HCT116 (cell line): ENCODE data around the gene GNB4. TPM values are rescaled to one million over a fixed set of nuclear protein-coding genes. Genes with fewer than 3 reads are reported as not detected.

Experiments used
- ATAC-seq: fragments of 200-7000 bp; cut with Tn5 transposase; 2 replicates; pipeline ENCODE4 v1.9.1; 2020; ENCODE audit warnings: mild to moderate bottlenecking, moderate library complexity
- BruUV-seq: library from RNA; stranded (reverse); fragments of 400-500 nt; replicated peaks from 2 replicates; lab custom pipeline; 2021; lab: Mats Ljungman, UMichigan
- CTCF ChIA-PET: fragments of 300-600 bp; sonication (Branson Sonifier 250); formaldehyde crosslinking; loops from one replicate; lab custom pipeline; 2021; ENCODE audit warnings: antibody characterized with exemption; lab: Charles Lee
- POLR2A ChIA-PET: fragments of 300-600, 350-600 bp; sonication (Branson Sonifier 250); formaldehyde crosslinking; loops from one replicate; lab custom pipeline; 2021; ENCODE audit warnings: antibody characterized with exemption; lab: Charles Lee
- RAD21 ChIA-PET, 2 experiments: fragments of 300-600 bp; sonication (Branson Sonifier 250); formaldehyde crosslinking; loops; one replicate each; lab custom pipeline; 2023; ENCODE audit warnings: low total read pairs in 2 of 2; ENCODE audit not compliant: uncharacterized antibody in 2 of 2, unreplicated experiment in 2 of 2, low non-redundant PET in 1 of 2; lab: Charles Lee
- DNase-seq: peaks from one replicate; pipeline ENCODE4 v3.0.0-alpha.2; 2010; ENCODE audit warnings: low read depth, low spot score
- H2AFZ ChIP-seq: fragments of 200-600 bp; shearing (Covaris generic), sonication (generic); 2 replicates; pipeline ENCODE4 v1.6.1; 2017; ENCODE audit warnings: low read depth, mixed run types, mixed read lengths, antibody characterized with exemption, low read length; ENCODE audit not compliant: poor library complexity, severe bottlenecking
- H3K27ac ChIP-seq: 2 replicates; pipeline ENCODE4 v1.5.1; 2012; ENCODE audit warnings: low read depth, low read length
- H3K27me3 ChIP-seq: fragments of 200-600 bp; sonication (generic); 2 replicates; pipeline ENCODE4 v1.6.1; 2016; ENCODE audit warnings: mixed run types, low read length, mixed read lengths; ENCODE audit not compliant: insufficient read depth
- H3K36me3 ChIP-seq, 2 experiments: fragments of 200-500 bp in 1 of 2; fragments of 200-600 bp in 1 of 2; sonication (Bioruptor generic) in 1 of 2; sonication (generic) in 1 of 2; 2 replicates each; pipeline versions ENCODE4 v1.5.1 to v1.6.1; 2014 to 2016; ENCODE audit warnings: low read length in 2 of 2, inconsistent platforms in 1 of 2, mixed read lengths in 1 of 2, mixed run types in 1 of 2; ENCODE audit not compliant: insufficient read depth in 2 of 2, control insufficient read depth in 1 of 2
- H3K4me1 ChIP-seq, 2 experiments: fragments of 200-600 bp in 1 of 2; sonication (generic) in 1 of 2; 2 replicates each; pipeline versions ENCODE4 v1.5.1 to v1.6.1; 2012 to 2017; ENCODE audit warnings: low read length in 2 of 2, inconsistent platforms in 1 of 2, mild to moderate bottlenecking in 1 of 2, mixed read lengths in 1 of 2, mixed run types in 1 of 2, moderate library complexity in 1 of 2; ENCODE audit not compliant: insufficient read depth in 2 of 2, control insufficient read depth in 1 of 2
- H3K4me2 ChIP-seq: fragments of 200-600 bp; sonication (generic); 2 replicates; pipeline ENCODE4 v1.6.1; 2017; ENCODE audit warnings: mixed run types, low read length, mixed read lengths
- H3K4me3 ChIP-seq, 2 experiments: fragments of 200-600 bp in 1 of 2; sonication (generic) in 1 of 2; replicated peaks in 1 of 2; 2 replicates each; pipeline ENCODE4 v1.5.1; 2011 to 2016; ENCODE audit warnings: low read length in 2 of 2, control low read depth in 1 of 2, low read depth in 1 of 2, mild to moderate bottlenecking in 1 of 2, mixed read lengths in 1 of 2, mixed run types in 1 of 2
- H3K79me2 ChIP-seq: fragments of 200-600 bp; sonication (generic); 2 replicates; pipeline ENCODE4 v1.6.1; 2017; ENCODE audit warnings: mild to moderate bottlenecking, mixed run types, low read length, moderate library complexity, mixed read lengths; ENCODE audit not compliant: insufficient read depth
- H3K9ac ChIP-seq: fragments of 200-600 bp; sonication (generic); 2 replicates; pipeline ENCODE4 v1.6.1; 2016; ENCODE audit warnings: low read length, mixed read lengths
- H3K9me2 ChIP-seq: fragments of 200-600 bp; sonication (generic), shearing (Covaris generic); 2 replicates; pipeline ENCODE4 v1.6.1; 2017; ENCODE audit warnings: mixed run types, mild to moderate bottlenecking, moderate library complexity; ENCODE audit not compliant: insufficient read depth
- H3K9me3 ChIP-seq, 2 experiments: fragments of 200-500 bp in 1 of 2; fragments of 200-600 bp in 1 of 2; sonication (Bioruptor generic) in 1 of 2; sonication (generic) in 1 of 2; 2 replicates each; pipeline ENCODE4 v1.6.1; 2014 to 2017; ENCODE audit warnings: low read length in 2 of 2, mixed read lengths in 2 of 2, inconsistent platforms in 1 of 2, low read depth in 1 of 2, mild to moderate bottlenecking in 1 of 2, mixed run types in 1 of 2, moderate library complexity in 1 of 2; ENCODE audit not compliant: control insufficient read depth in 1 of 2, insufficient read depth in 1 of 2
- H4K20me1 ChIP-seq: fragments of 200-600 bp; sonication (generic), shearing (Covaris generic); 2 replicates; pipeline ENCODE4 v1.6.1; 2017; ENCODE audit warnings: mixed run types, mild to moderate bottlenecking, moderate library complexity; ENCODE audit not compliant: insufficient read depth
- ATF3 ChIP-seq: IDR thresholded peaks from 2 replicates; pipeline ENCODE4 v1.6.1; 2012
- CBX3 ChIP-seq: IDR thresholded peaks from 2 replicates; pipeline ENCODE4 v1.6.1; 2012; ENCODE audit warnings: low read depth
- CEBPB ChIP-seq: IDR thresholded peaks from 2 replicates; pipeline ENCODE4 v1.6.1; 2012; ENCODE audit warnings: low read depth
- EGR1 ChIP-seq: IDR thresholded peaks from 2 replicates; pipeline ENCODE4 v1.6.1; 2012; ENCODE audit warnings: low read depth
- ELF1 ChIP-seq: IDR thresholded peaks from 2 replicates; pipeline ENCODE4 v1.6.1; 2012; ENCODE audit warnings: low read depth, borderline replicate concordance
- EZH2 ChIP-seq: fragments of 200-600 bp; sonication (generic); IDR thresholded peaks from 2 replicates; pipeline ENCODE4 v1.6.1; 2017; ENCODE audit warnings: antibody characterized with exemption, mixed run types
- EZH2phosphoT487 ChIP-seq: fragments of 200-600 bp; IDR thresholded peaks from 2 replicates; pipeline ENCODE4 v1.6.1; 2018; ENCODE audit warnings: antibody characterized with exemption, borderline replicate concordance
- FOSL1 ChIP-seq: IDR thresholded peaks from 2 replicates; pipeline ENCODE4 v1.6.1; 2012; ENCODE audit warnings: low read depth
- JUND ChIP-seq: IDR thresholded peaks from 2 replicates; pipeline ENCODE4 v1.6.1; 2012
- POLR2A ChIP-seq: IDR thresholded peaks from 2 replicates; pipeline ENCODE4 v1.7.0; 2011; ENCODE audit warnings: borderline replicate concordance; ENCODE audit not compliant: insufficient read depth, insufficient read length; ENCODE audit errors: extremely low read depth
- POLR2AphosphoS5 ChIP-seq: IDR thresholded peaks from 2 replicates; pipeline ENCODE4 v1.6.1; 2011; ENCODE audit warnings: mild to moderate bottlenecking, low read depth, low read length, moderate library complexity
- RAD21 ChIP-seq: IDR thresholded peaks from 2 replicates; pipeline ENCODE4 v1.6.1; 2012; ENCODE audit warnings: low read depth, mild to moderate bottlenecking
- SIN3A ChIP-seq: IDR thresholded peaks from 2 replicates; pipeline ENCODE4 v1.6.1; 2012; ENCODE audit warnings: low read depth
- SP1 ChIP-seq: IDR thresholded peaks from 2 replicates; pipeline ENCODE4 v1.6.1; 2012; ENCODE audit warnings: low read depth
- SRF ChIP-seq: IDR thresholded peaks from 2 replicates; pipeline ENCODE4 v1.6.1; 2012; ENCODE audit warnings: low read depth
- YY1 ChIP-seq: IDR thresholded peaks from 2 replicates; pipeline ENCODE4 v1.6.1; 2011; ENCODE audit warnings: low read length, low read depth, moderate library complexity, mild to moderate bottlenecking; ENCODE audit not compliant: insufficient replicate concordance; ENCODE audit errors: extremely low read depth
- ZFX ChIP-seq: fragments of 450-650 bp; IDR thresholded peaks from 2 replicates; pipeline ENCODE4 v1.6.1; 2017
- ZNF274 ChIP-seq: fragments of 200-500 bp; sonication (Bioruptor generic); IDR thresholded peaks from 2 replicates; pipeline ENCODE4 v1.6.1; 2014; ENCODE audit warnings: mild to moderate bottlenecking, low read depth, low read length, inconsistent platforms
- intact Hi-C: fragments of 100-400 bp; cut with micrococcal nuclease; formaldehyde crosslinking; loops from 2 replicates; pipeline ENCODE4 v1.10.0; 2022
- total RNA-seq: library from RNA; stranded (reverse); gene quantifications from one replicate; pipeline ENCODE4 v1.2.1, GENCODE V29; 2021; ENCODE audit not compliant: unreplicated experiment
- TF ChIP-seq, protein P1 (sequence below): IDR thresholded peaks from 2 replicates; pipeline ENCODE4 v1.6.1; 2011; ENCODE audit warnings: mild to moderate bottlenecking, low read length, moderate library complexity; ENCODE audit not compliant: insufficient replicate concordance; ENCODE audit errors: extremely low read depth

GNB4 gene
- total RNA-seq, 1 experiment from 2014 or later: 0.10 TPM

DNA sequence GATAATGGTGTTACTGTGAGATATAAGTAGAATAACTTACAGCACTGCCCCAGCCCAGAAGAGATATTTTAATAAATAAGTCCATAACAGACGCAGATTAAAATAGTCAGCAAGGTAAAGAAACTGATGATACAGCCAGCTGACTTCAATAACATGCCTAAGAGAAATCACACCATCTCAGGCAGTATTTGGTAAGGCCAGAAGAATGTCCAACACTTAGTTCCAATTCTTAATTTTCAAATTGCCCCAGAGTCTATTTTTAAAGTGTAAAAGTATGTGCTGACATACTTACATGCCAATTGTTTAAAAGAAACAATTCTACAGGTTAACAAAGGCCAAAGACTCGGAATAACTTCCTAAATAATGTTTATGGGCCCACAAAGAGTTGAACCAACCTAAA, 1.6 kb downstream of the GNB4 start:
- H3K9ac ChIP-seq: no peak overlapping the region
- DNase-seq (no peak), ATAC-seq (no peak)
- H3K4me3 ChIP-seq: no peak overlapping the region
- no TSS peak for BruUV-seq
- intact Hi-C loops: no loop called here
- no peak overlapping the region for H3K4me2 ChIP-seq
- POLR2A ChIA-PET: no interaction called here
- no peaks in the 10 kb centered on the region for H3K4me1 ChIP-seq
- H3K79me2 ChIP-seq: no peaks in the 10 kb centered on the region
- H3K27ac ChIP-seq: no peak overlapping the region
- H2AFZ ChIP-seq: no peak overlapping the region
- RAD21 ChIA-PET: no interaction called here
- TF ChIP-seq POLR2A: no peak
- TF ChIP-seq ZFX: no peak
- no peak for TF ChIP-seq YY1
- no peak for TF ChIP-seq CEBPB
- no peak for TF ChIP-seq EZH2
- no peak for TF ChIP-seq EGR1
- TF ChIP-seq SIN3A: no peak
- TF ChIP-seq ELF1: no peak
- no peak for TF ChIP-seq ATF3
- TF ChIP-seq POLR2AphosphoS5: no peak
- TF ChIP-seq SRF: no peak
- TF ChIP-seq ZNF274: no peak
- TF ChIP-seq CBX3: no peak
- TF ChIP-seq SP1: no peak
- no peak for TF ChIP-seq FOSL1
- TF ChIP-seq RAD21: no peak
- TF ChIP-seq, protein P1, sequence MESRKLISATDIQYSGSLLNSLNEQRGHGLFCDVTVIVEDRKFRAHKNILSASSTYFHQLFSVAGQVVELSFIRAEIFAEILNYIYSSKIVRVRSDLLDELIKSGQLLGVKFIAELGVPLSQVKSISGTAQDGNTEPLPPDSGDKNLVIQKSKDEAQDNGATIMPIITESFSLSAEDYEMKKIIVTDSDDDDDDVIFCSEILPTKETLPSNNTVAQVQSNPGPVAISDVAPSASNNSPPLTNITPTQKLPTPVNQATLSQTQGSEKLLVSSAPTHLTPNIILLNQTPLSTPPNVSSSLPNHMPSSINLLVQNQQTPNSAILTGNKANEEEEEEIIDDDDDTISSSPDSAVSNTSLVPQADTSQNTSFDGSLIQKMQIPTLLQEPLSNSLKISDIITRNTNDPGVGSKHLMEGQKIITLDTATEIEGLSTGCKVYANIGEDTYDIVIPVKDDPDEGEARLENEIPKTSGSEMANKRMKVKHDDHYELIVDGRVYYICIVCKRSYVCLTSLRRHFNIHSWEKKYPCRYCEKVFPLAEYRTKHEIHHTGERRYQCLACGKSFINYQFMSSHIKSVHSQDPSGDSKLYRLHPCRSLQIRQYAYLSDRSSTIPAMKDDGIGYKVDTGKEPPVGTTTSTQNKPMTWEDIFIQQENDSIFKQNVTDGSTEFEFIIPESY: no peak
- TF ChIP-seq EZH2phosphoT487: no peak
- TF ChIP-seq JUND: no peak
- H4K20me1 ChIP-seq: no peaks in the 10 kb centered on the region
- no peaks in the 10 kb centered on the region for H3K9me3 ChIP-seq
- CTCF ChIA-PET: no interaction called here
- H3K9me2 ChIP-seq: no peaks in the 10 kb centered on the region
- H3K36me3 ChIP-seq: no peaks in the 10 kb centered on the region
- peaks cover 9% of the 10 kb centered on the region; the same call in 1 of the 2 replicates for H3K27me3 ChIP-seq
